Endothelial cell (in vitro differentiated cells): ENCODE data around the gene ASIC1. TPM values are rescaled to one million over a fixed set of nuclear protein-coding genes. Genes with fewer than 3 reads are reported as not detected.

Experiments
- DNase-seq: peaks from one replicate; pipeline ENCODE4 v3.0.0; 2021; ENCODE audit warnings: low spot score
- H3K27ac Mint-ChIP-seq: one replicate; pipeline ENCODE4 v1.8.0; 2021; ENCODE audit warnings: mixed read lengths, inconsistent platforms; ENCODE audit not compliant: unreplicated experiment
- H3K27me3 Mint-ChIP-seq: one replicate; pipeline ENCODE4 v1.8.0; 2021; ENCODE audit warnings: mild to moderate bottlenecking, moderate library complexity, mixed read lengths, inconsistent platforms; ENCODE audit not compliant: unreplicated experiment
- H3K36me3 Mint-ChIP-seq: one replicate; pipeline ENCODE4 v1.8.0; 2021; ENCODE audit warnings: mild to moderate bottlenecking, low read depth, mixed read lengths, inconsistent platforms; ENCODE audit not compliant: unreplicated experiment
- H3K4me1 Mint-ChIP-seq: one replicate; pipeline ENCODE4 v1.8.0; 2021; ENCODE audit warnings: mild to moderate bottlenecking, mixed read lengths, inconsistent platforms; ENCODE audit not compliant: unreplicated experiment
- H3K4me3 Mint-ChIP-seq: one replicate; pipeline ENCODE4 v1.8.0; 2021; ENCODE audit warnings: mild to moderate bottlenecking, mixed read lengths, inconsistent platforms; ENCODE audit not compliant: unreplicated experiment
- H3K9me3 Mint-ChIP-seq: one replicate; pipeline ENCODE4 v1.8.0; 2021; ENCODE audit warnings: mixed read lengths, inconsistent platforms; ENCODE audit not compliant: unreplicated experiment
- CTCF ChIP-seq: fragments of 200-600 bp; sonication (generic); IDR thresholded peaks from one replicate; pipeline ENCODE4 v1.5.0; 2021; ENCODE audit warnings: antibody characterized with exemption; ENCODE audit not compliant: unreplicated experiment
- total RNA-seq: library from RNA; stranded (reverse); fragmentation: NEBNext Ultra II Directional; extraction: Animal tissue kit (Norgen Biotek cat#: 25700); gene quantifications from one replicate; pipeline ENCODE4 v1.2.1, GENCODE V29; 2021; ENCODE audit not compliant: unreplicated experiment

The ASIC1 gene
- total RNA-seq, 1 donor from 2014 or later = 1.9 TPM

- Mint-ChIP-seq H3K27me3 (peaks cover 11% of the 10 kb centered on the region), H3K4me1 (peaks cover 3% of the 10 kb centered on the region), H3K36me3 (peaks cover 22% of the 10 kb centered on the region), H3K4me3 (peak within 1 kb of the TSS; percentile 47), H3K9me3 (no peaks in the 10 kb centered on the region), H3K27ac (no peak within 1 kb of the TSS)
- no peak for TF ChIP-seq CTCF
- no peak for DNase-seq
Measured at GRCh38 chr12:50103767-50104321, 46.4 kb downstream of the ASIC1 start, which contains the start of gene GPD1. Gene GPD1 (plus strand): TSS chr12:50104008. CDS start chr12:50104051, 43 bp downstream.

- no peak for TF ChIP-seq CTCF
- no peaks in the 10 kb centered on the region for H3K9me3 Mint-ChIP-seq
- peaks cover 3% of the 10 kb centered on the region for H3K4me1 Mint-ChIP-seq
- H3K36me3 Mint-ChIP-seq = peaks cover 14% of the 10 kb centered on the region
- no peak overlapping the region for H3K4me3 Mint-ChIP-seq
- DNase-seq = no peak
- H3K27me3 Mint-ChIP-seq = peaks cover 11% of the 10 kb centered on the region
- no peak overlapping the region for H3K27ac Mint-ChIP-seq
Measured at GRCh38 chr12:50104417-50105366, 47.3 kb downstream of the ASIC1 start.

- no peak for DNase-seq
- H3K9me3 Mint-ChIP-seq = no peaks in the 10 kb centered on the region
- no peak overlapping the region for H3K4me3 Mint-ChIP-seq
- peaks cover 9% of the 10 kb centered on the region for H3K4me1 Mint-ChIP-seq
- peak overlapping the region; percentile 7 for H3K27ac Mint-ChIP-seq
- peaks cover 11% of the 10 kb centered on the region for H3K27me3 Mint-ChIP-seq
- no peak for TF ChIP-seq CTCF
- peaks cover 6% of the 10 kb centered on the region for H3K36me3 Mint-ChIP-seq
Measured at GRCh38 chr12:50105913-50106450, 48.6 kb downstream of the ASIC1 start.

- TF ChIP-seq CTCF = no peak
- H3K4me3 Mint-ChIP-seq = no peak overlapping the region
- H3K27me3 Mint-ChIP-seq = peaks cover 11% of the 10 kb centered on the region
- H3K4me1 Mint-ChIP-seq = peaks cover 9% of the 10 kb centered on the region
- peaks cover 6% of the 10 kb centered on the region for H3K36me3 Mint-ChIP-seq
- no peak for DNase-seq
- no peak overlapping the region for H3K27ac Mint-ChIP-seq
- H3K9me3 Mint-ChIP-seq = no peaks in the 10 kb centered on the region
Measured at GRCh38 chr12:50106907-50107306, 49.5 kb downstream of the ASIC1 start.
